HCT116 (cell line): ENCODE data around the gene RANBP6. TPM values are rescaled to one million over a fixed set of nuclear protein-coding genes. Genes with fewer than 3 reads are reported as not detected.

Experiments
- ATAC-seq: fragments of 200-7000 bp; cut with Tn5 transposase; 2 replicates; pipeline ENCODE4 v1.9.1; 2020; ENCODE audit warnings: mild to moderate bottlenecking, moderate library complexity
- BruUV-seq: library from RNA; stranded (reverse); fragments of 400-500 nt; replicated peaks from 2 replicates; lab custom pipeline; 2021; lab: Mats Ljungman, UMichigan
- CTCF ChIA-PET: fragments of 300-600 bp; sonication (Branson Sonifier 250); formaldehyde crosslinking; loops from one replicate; lab custom pipeline; 2021; ENCODE audit warnings: antibody characterized with exemption; lab: Charles Lee
- POLR2A ChIA-PET: fragments of 300-600, 350-600 bp; sonication (Branson Sonifier 250); formaldehyde crosslinking; loops from one replicate; lab custom pipeline; 2021; ENCODE audit warnings: antibody characterized with exemption; lab: Charles Lee
- RAD21 ChIA-PET, 2 experiments: fragments of 300-600 bp; sonication (Branson Sonifier 250); formaldehyde crosslinking; loops; one replicate each; lab custom pipeline; 2023; ENCODE audit warnings: low total read pairs in 2 of 2; ENCODE audit not compliant: uncharacterized antibody in 2 of 2, unreplicated experiment in 2 of 2, low non-redundant PET in 1 of 2; lab: Charles Lee
- DNase-seq: peaks from one replicate; pipeline ENCODE4 v3.0.0-alpha.2; 2010; ENCODE audit warnings: low read depth, low spot score
- H2AFZ ChIP-seq: fragments of 200-600 bp; shearing (Covaris generic), sonication (generic); 2 replicates; pipeline ENCODE4 v1.6.1; 2017; ENCODE audit warnings: low read depth, mixed run types, mixed read lengths, antibody characterized with exemption, low read length; ENCODE audit not compliant: poor library complexity, severe bottlenecking
- H3K27ac ChIP-seq: 2 replicates; pipeline ENCODE4 v1.5.1; 2012; ENCODE audit warnings: low read depth, low read length
- H3K27me3 ChIP-seq: fragments of 200-600 bp; sonication (generic); 2 replicates; pipeline ENCODE4 v1.6.1; 2016; ENCODE audit warnings: mixed run types, low read length, mixed read lengths; ENCODE audit not compliant: insufficient read depth
- H3K36me3 ChIP-seq, 2 experiments: fragments of 200-500 bp in 1 of 2; fragments of 200-600 bp in 1 of 2; sonication (Bioruptor generic) in 1 of 2; sonication (generic) in 1 of 2; 2 replicates each; pipeline versions ENCODE4 v1.5.1 to v1.6.1; 2014 to 2016; ENCODE audit warnings: low read length in 2 of 2, inconsistent platforms in 1 of 2, mixed read lengths in 1 of 2, mixed run types in 1 of 2; ENCODE audit not compliant: insufficient read depth in 2 of 2, control insufficient read depth in 1 of 2
- H3K4me1 ChIP-seq, 2 experiments: fragments of 200-600 bp in 1 of 2; sonication (generic) in 1 of 2; 2 replicates each; pipeline versions ENCODE4 v1.5.1 to v1.6.1; 2012 to 2017; ENCODE audit warnings: low read length in 2 of 2, inconsistent platforms in 1 of 2, mild to moderate bottlenecking in 1 of 2, mixed read lengths in 1 of 2, mixed run types in 1 of 2, moderate library complexity in 1 of 2; ENCODE audit not compliant: insufficient read depth in 2 of 2, control insufficient read depth in 1 of 2
- H3K4me2 ChIP-seq: fragments of 200-600 bp; sonication (generic); 2 replicates; pipeline ENCODE4 v1.6.1; 2017; ENCODE audit warnings: mixed run types, low read length, mixed read lengths
- H3K4me3 ChIP-seq, 2 experiments: fragments of 200-600 bp in 1 of 2; sonication (generic) in 1 of 2; replicated peaks in 1 of 2; 2 replicates each; pipeline ENCODE4 v1.5.1; 2011 to 2016; ENCODE audit warnings: low read length in 2 of 2, control low read depth in 1 of 2, low read depth in 1 of 2, mild to moderate bottlenecking in 1 of 2, mixed read lengths in 1 of 2, mixed run types in 1 of 2
- H3K79me2 ChIP-seq: fragments of 200-600 bp; sonication (generic); 2 replicates; pipeline ENCODE4 v1.6.1; 2017; ENCODE audit warnings: mild to moderate bottlenecking, mixed run types, low read length, moderate library complexity, mixed read lengths; ENCODE audit not compliant: insufficient read depth
- H3K9ac ChIP-seq: fragments of 200-600 bp; sonication (generic); 2 replicates; pipeline ENCODE4 v1.6.1; 2016; ENCODE audit warnings: low read length, mixed read lengths
- H3K9me2 ChIP-seq: fragments of 200-600 bp; sonication (generic), shearing (Covaris generic); 2 replicates; pipeline ENCODE4 v1.6.1; 2017; ENCODE audit warnings: mixed run types, mild to moderate bottlenecking, moderate library complexity; ENCODE audit not compliant: insufficient read depth
- H3K9me3 ChIP-seq, 2 experiments: fragments of 200-500 bp in 1 of 2; fragments of 200-600 bp in 1 of 2; sonication (Bioruptor generic) in 1 of 2; sonication (generic) in 1 of 2; 2 replicates each; pipeline ENCODE4 v1.6.1; 2014 to 2017; ENCODE audit warnings: low read length in 2 of 2, mixed read lengths in 2 of 2, inconsistent platforms in 1 of 2, low read depth in 1 of 2, mild to moderate bottlenecking in 1 of 2, mixed run types in 1 of 2, moderate library complexity in 1 of 2; ENCODE audit not compliant: control insufficient read depth in 1 of 2, insufficient read depth in 1 of 2
- H4K20me1 ChIP-seq: fragments of 200-600 bp; sonication (generic), shearing (Covaris generic); 2 replicates; pipeline ENCODE4 v1.6.1; 2017; ENCODE audit warnings: mixed run types, mild to moderate bottlenecking, moderate library complexity; ENCODE audit not compliant: insufficient read depth
- CBX3 ChIP-seq: IDR thresholded peaks from 2 replicates; pipeline ENCODE4 v1.6.1; 2012; ENCODE audit warnings: low read depth
- CEBPB ChIP-seq: IDR thresholded peaks from 2 replicates; pipeline ENCODE4 v1.6.1; 2012; ENCODE audit warnings: low read depth
- ELF1 ChIP-seq: IDR thresholded peaks from 2 replicates; pipeline ENCODE4 v1.6.1; 2012; ENCODE audit warnings: low read depth, borderline replicate concordance
- EZH2 ChIP-seq: fragments of 200-600 bp; sonication (generic); IDR thresholded peaks from 2 replicates; pipeline ENCODE4 v1.6.1; 2017; ENCODE audit warnings: antibody characterized with exemption, mixed run types
- EZH2phosphoT487 ChIP-seq: fragments of 200-600 bp; IDR thresholded peaks from 2 replicates; pipeline ENCODE4 v1.6.1; 2018; ENCODE audit warnings: antibody characterized with exemption, borderline replicate concordance
- JUND ChIP-seq: IDR thresholded peaks from 2 replicates; pipeline ENCODE4 v1.6.1; 2012
- POLR2A ChIP-seq: IDR thresholded peaks from 2 replicates; pipeline ENCODE4 v1.7.0; 2011; ENCODE audit warnings: borderline replicate concordance; ENCODE audit not compliant: insufficient read depth, insufficient read length; ENCODE audit errors: extremely low read depth
- RAD21 ChIP-seq: IDR thresholded peaks from 2 replicates; pipeline ENCODE4 v1.6.1; 2012; ENCODE audit warnings: low read depth, mild to moderate bottlenecking
- SIN3A ChIP-seq: IDR thresholded peaks from 2 replicates; pipeline ENCODE4 v1.6.1; 2012; ENCODE audit warnings: low read depth
- SRF ChIP-seq: IDR thresholded peaks from 2 replicates; pipeline ENCODE4 v1.6.1; 2012; ENCODE audit warnings: low read depth
- TCF7L2 ChIP-seq: IDR thresholded peaks from 2 replicates; pipeline ENCODE4 v1.7.0; 2011; ENCODE audit warnings: borderline replicate concordance, inconsistent platforms; ENCODE audit not compliant: insufficient read depth, insufficient read length; ENCODE audit errors: extremely low read depth
- YY1 ChIP-seq: IDR thresholded peaks from 2 replicates; pipeline ENCODE4 v1.6.1; 2011; ENCODE audit warnings: low read length, low read depth, moderate library complexity, mild to moderate bottlenecking; ENCODE audit not compliant: insufficient replicate concordance; ENCODE audit errors: extremely low read depth
- ZNF274 ChIP-seq: fragments of 200-500 bp; sonication (Bioruptor generic); IDR thresholded peaks from 2 replicates; pipeline ENCODE4 v1.6.1; 2014; ENCODE audit warnings: mild to moderate bottlenecking, low read depth, low read length, inconsistent platforms
- intact Hi-C: fragments of 100-400 bp; cut with micrococcal nuclease; formaldehyde crosslinking; loops from 2 replicates; pipeline ENCODE4 v1.10.0; 2022
- total RNA-seq: library from RNA; stranded (reverse); gene quantifications from one replicate; pipeline ENCODE4 v1.2.1, GENCODE V29; 2021; ENCODE audit not compliant: unreplicated experiment
- TF ChIP-seq, protein P1 (sequence below): IDR thresholded peaks from 2 replicates; pipeline ENCODE4 v1.6.1; 2011; ENCODE audit warnings: mild to moderate bottlenecking, low read length, moderate library complexity; ENCODE audit not compliant: insufficient replicate concordance; ENCODE audit errors: extremely low read depth
- TF ChIP-seq, protein P2 (sequence below), 3 experiments: fragments of 200-600 bp in 1 of 3; sonication (generic) in 1 of 3; IDR thresholded peaks in 2 of 3; conservative IDR thresholded peaks in 1 of 3; 2 replicates each; pipeline ENCODE4 v1.5.1; 2012 to 2017; ENCODE audit warnings: low read depth in 2 of 3, low read length in 2 of 3, antibody characterized with exemption in 1 of 3, borderline replicate concordance in 1 of 3, control low read depth in 1 of 3, mild to moderate bottlenecking in 1 of 3, mixed read lengths in 1 of 3, mixed run types in 1 of 3, moderate library complexity in 1 of 3; ENCODE audit not compliant: insufficient read depth in 1 of 3
- TF ChIP-seq, protein P3 (sequence below): IDR thresholded peaks from 2 replicates; pipeline ENCODE4 v1.6.1; 2012; ENCODE audit warnings: low read depth
- TF ChIP-seq, protein P4 (sequence below): IDR thresholded peaks from 2 replicates; pipeline ENCODE4 v1.6.1; 2012
- TF ChIP-seq, protein P5 (sequence below): IDR thresholded peaks from 2 replicates; pipeline ENCODE4 v1.6.1; 2012

RANBP6 gene
- total RNA-seq, 1 experiment from 2014 or later, result 12.7 TPM

DNA sequence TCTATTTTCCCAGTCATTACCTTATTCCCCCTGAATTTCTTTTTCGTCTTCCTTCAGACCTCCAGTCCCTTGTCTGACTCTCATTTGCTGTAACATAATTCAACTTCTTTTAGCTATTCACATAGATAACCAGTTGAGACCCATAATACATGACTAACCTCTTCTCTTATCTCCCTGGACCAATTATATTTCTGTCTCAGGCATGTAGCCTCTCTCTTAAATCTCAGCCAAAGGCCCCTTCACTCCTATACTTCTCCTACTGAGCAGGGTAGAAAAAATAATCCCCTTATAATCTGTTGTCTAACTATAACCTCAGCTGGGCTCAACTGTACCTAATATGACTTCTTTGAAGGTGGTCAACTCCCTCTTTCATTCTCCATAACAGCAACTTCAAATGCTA, 20.9 kb downstream of the RANBP6 start:
- no peak for ATAC-seq

More for the DNA sequence above, 20.9 kb downstream of the RANBP6 start:
- Histone ChIP-seq H3K4me3 (no peak overlapping the region), H4K20me1 (no peaks in the 10 kb centered on the region), H3K4me1 (no peaks in the 10 kb centered on the region), H3K9ac (no peak overlapping the region), H2AFZ (no peak overlapping the region), H3K9me2 (no peaks in the 10 kb centered on the region), H3K27me3 (no peaks in the 10 kb centered on the region), H3K27ac (no peak overlapping the region), H3K79me2 (peaks cover 48% of the 10 kb centered on the region), H3K4me2 (no peak overlapping the region), H3K9me3 (no peaks in the 10 kb centered on the region), H3K36me3 (no peaks in the 10 kb centered on the region)
- ChIA-PET RAD21 (no interaction called here), POLR2A (interaction anchor here (1.1 kb wide), 1 partner anchor 14 kb away, joined by 3 read pairs; a partner anchor contains a TSS), CTCF (no interaction called here)
- intact Hi-C loops, result no loop called here
- TF ChIP-seq SRF, result no peak
- TF ChIP-seq CEBPB, result no peak
- TF ChIP-seq TCF7L2, result no peak
- TF ChIP-seq RAD21, result no peak
- TF ChIP-seq ZNF274, result no peak
- no peak for TF ChIP-seq SIN3A
- no peak for TF ChIP-seq EZH2
- no peak for TF ChIP-seq ELF1
- TF ChIP-seq POLR2A, result no peak
- TF ChIP-seq EZH2phosphoT487, result no peak
- TF ChIP-seq, protein P1, sequence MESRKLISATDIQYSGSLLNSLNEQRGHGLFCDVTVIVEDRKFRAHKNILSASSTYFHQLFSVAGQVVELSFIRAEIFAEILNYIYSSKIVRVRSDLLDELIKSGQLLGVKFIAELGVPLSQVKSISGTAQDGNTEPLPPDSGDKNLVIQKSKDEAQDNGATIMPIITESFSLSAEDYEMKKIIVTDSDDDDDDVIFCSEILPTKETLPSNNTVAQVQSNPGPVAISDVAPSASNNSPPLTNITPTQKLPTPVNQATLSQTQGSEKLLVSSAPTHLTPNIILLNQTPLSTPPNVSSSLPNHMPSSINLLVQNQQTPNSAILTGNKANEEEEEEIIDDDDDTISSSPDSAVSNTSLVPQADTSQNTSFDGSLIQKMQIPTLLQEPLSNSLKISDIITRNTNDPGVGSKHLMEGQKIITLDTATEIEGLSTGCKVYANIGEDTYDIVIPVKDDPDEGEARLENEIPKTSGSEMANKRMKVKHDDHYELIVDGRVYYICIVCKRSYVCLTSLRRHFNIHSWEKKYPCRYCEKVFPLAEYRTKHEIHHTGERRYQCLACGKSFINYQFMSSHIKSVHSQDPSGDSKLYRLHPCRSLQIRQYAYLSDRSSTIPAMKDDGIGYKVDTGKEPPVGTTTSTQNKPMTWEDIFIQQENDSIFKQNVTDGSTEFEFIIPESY, result no peak
- no peak for TF ChIP-seq CBX3
- TF ChIP-seq, protein P2, sequence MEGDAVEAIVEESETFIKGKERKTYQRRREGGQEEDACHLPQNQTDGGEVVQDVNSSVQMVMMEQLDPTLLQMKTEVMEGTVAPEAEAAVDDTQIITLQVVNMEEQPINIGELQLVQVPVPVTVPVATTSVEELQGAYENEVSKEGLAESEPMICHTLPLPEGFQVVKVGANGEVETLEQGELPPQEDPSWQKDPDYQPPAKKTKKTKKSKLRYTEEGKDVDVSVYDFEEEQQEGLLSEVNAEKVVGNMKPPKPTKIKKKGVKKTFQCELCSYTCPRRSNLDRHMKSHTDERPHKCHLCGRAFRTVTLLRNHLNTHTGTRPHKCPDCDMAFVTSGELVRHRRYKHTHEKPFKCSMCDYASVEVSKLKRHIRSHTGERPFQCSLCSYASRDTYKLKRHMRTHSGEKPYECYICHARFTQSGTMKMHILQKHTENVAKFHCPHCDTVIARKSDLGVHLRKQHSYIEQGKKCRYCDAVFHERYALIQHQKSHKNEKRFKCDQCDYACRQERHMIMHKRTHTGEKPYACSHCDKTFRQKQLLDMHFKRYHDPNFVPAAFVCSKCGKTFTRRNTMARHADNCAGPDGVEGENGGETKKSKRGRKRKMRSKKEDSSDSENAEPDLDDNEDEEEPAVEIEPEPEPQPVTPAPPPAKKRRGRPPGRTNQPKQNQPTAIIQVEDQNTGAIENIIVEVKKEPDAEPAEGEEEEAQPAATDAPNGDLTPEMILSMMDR (IDR thresholded peaks at IDR 0.05 in 2 of 3, conservative IDR thresholded peaks at IDR 0.05 in 1 of 3; ENCODE audit: borderline replicate concordance in 1 of 3, insufficient read depth in 1 of 3, low read depth in 2 of 3, low read length in 2 of 3), result no peak
- TF ChIP-seq, protein P3, sequence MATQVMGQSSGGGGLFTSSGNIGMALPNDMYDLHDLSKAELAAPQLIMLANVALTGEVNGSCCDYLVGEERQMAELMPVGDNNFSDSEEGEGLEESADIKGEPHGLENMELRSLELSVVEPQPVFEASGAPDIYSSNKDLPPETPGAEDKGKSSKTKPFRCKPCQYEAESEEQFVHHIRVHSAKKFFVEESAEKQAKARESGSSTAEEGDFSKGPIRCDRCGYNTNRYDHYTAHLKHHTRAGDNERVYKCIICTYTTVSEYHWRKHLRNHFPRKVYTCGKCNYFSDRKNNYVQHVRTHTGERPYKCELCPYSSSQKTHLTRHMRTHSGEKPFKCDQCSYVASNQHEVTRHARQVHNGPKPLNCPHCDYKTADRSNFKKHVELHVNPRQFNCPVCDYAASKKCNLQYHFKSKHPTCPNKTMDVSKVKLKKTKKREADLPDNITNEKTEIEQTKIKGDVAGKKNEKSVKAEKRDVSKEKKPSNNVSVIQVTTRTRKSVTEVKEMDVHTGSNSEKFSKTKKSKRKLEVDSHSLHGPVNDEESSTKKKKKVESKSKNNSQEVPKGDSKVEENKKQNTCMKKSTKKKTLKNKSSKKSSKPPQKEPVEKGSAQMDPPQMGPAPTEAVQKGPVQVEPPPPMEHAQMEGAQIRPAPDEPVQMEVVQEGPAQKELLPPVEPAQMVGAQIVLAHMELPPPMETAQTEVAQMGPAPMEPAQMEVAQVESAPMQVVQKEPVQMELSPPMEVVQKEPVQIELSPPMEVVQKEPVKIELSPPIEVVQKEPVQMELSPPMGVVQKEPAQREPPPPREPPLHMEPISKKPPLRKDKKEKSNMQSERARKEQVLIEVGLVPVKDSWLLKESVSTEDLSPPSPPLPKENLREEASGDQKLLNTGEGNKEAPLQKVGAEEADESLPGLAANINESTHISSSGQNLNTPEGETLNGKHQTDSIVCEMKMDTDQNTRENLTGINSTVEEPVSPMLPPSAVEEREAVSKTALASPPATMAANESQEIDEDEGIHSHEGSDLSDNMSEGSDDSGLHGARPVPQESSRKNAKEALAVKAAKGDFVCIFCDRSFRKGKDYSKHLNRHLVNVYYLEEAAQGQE, result no peak
- TF ChIP-seq, protein P4, sequence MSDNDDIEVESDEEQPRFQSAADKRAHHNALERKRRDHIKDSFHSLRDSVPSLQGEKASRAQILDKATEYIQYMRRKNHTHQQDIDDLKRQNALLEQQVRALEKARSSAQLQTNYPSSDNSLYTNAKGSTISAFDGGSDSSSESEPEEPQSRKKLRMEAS, result no peak
- TF ChIP-seq JUND, result no peak
- no peak for TF ChIP-seq YY1
- TF ChIP-seq, protein P5, sequence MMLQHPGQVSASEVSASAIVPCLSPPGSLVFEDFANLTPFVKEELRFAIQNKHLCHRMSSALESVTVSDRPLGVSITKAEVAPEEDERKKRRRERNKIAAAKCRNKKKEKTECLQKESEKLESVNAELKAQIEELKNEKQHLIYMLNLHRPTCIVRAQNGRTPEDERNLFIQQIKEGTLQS, result no peak
- DNase-seq, result no peak
- no TSS peak for BruUV-seq
